Stimulated activated CD8-positive, alpha-beta memory T cell treated with anti-CD3 and anti-CD28 coated beads, Interleukin-4, amount 100 ng/mL, for 24 hours (primary cell): ENCODE data around the gene CD4.
"Not testable (repeated sequence)": the region's sequence is repeated elsewhere in the genome, so short reads cannot be mapped to it uniquely, and the experiment has no call there.

Experiments used
- DNase-seq: peaks from one replicate; pipeline ENCODE4 v3.0.0-alpha.2; 2020; ENCODE audit warnings: low read depth

CD4 gene

DNA sequence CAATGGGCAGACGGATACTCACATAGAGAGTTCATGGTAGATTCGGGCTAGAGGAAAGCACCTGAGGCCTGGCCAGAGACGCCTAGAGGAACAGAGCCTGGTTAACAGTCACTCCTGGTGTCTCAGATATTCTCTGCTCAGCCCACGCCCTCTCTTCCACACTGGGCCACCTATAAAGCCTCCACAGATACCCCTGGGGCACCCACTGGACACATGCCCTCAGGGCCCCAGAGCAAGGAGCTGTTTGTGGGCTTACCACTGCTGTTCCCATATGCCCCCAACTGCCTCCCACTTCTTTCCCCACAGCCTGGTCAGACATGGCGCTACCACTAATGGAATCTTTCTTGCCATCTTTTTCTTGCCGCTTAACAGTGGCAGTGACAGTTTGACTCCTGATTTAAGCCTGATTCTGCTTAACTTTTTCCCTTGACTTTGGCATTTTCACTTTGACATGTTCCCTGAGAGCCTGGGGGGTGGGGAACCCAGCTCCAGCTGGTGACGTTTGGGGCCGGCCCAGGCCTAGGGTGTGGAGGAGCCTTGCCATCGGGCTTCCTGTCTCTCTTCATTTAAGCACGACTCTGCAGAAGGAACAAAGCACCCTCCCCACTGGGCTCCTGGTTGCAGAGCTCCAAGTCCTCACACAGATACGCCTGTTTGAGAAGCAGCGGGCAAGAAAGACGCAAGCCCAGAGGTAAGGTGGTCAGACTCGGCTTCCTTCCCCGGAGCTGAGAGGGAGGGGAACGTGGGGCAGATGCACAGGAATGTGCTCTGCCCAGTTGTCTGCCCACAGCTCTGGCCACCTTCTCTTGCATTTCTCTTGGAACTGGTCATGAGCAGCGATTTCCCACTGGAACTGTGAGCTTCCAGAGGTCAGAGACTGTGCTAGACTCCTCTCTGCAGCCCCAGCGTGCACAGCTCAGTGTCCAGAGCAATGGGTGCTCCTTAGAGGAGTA lies at the start of gene CD4:
Gene CD4 (plus strand): TSS at position 557 of the 953 bp plus-strand sequence. CDS start 10,611 bp downstream, outside the sequence.
- no peak for DNase-seq

GRCh38 chr12:6742080-6742479 lies 47.2 kb upstream of the CD4 start:
- DNase-seq, result not testable (repeated sequence)

- DNase-seq, result no peak
Measured at GRCh38 chr12:6742834-6743233, 46.5 kb upstream of the CD4 start.

GRCh38 chr12:6743300-6743699 lies 46.0 kb upstream of the CD4 start:
- not testable (repeated sequence) for DNase-seq

DNA sequence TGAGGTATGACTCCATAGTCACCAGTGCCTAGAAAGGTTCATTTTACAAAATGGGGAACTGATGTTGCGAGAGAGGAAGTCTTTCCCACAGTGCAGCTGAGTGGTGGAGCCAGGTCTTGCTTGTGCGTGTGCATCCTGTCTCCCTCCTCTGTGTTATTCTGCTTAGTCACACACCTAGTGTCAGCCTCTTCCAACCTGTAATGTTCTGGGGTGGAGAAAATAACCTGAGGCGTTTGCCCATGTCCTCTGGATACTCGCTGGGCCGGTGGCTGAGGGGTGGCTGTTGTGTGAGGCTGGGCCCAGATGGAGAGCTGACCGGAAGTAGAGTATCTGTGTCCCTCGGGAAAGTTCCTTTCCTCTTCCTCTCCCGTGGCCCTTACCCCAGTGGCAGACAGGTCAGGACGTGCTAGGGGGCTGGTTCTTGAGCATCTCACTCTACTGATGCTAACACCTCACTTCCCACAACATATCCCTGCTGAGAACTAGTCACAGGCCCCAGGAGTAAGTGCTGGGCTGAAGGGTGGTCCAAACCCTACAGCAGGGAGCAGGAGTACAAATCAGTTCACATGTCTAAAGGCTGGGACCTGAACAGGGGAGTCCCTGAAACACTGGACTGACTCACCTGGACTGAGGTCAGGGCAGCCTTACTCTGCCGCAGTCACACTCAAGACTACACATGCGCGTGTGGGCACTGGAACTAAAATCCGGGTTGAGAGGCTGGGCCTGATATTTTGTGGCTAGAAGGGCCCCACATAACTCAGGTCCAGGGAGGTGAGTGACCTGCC lies 43.4 kb upstream of the CD4 start:
- no peak for DNase-seq

DNA sequence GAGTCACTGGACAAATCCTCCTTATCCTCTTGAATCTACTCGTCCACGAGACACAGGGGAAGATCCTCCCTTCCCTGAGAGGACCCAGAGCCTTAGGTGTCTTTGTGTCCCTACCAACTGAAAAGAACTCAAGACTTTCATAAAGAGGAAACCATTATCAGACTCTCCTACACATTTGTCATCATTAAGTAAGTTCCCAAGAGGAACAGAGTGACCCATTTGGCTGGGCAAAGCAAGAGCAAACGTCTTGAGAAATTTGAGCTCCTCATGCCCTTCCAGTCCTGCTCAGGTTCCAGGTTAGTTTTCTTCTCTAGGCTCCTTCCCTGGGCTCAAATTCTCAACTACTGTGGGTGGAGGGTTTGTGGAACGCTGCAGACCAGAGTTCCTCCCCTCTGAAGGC lies 42.1 kb upstream of the CD4 start:
- DNase-seq, result no peak

GRCh38 chr12:6748761-6749160 lies 40.6 kb upstream of the CD4 start:
- DNase-seq, result no peak

DNA sequence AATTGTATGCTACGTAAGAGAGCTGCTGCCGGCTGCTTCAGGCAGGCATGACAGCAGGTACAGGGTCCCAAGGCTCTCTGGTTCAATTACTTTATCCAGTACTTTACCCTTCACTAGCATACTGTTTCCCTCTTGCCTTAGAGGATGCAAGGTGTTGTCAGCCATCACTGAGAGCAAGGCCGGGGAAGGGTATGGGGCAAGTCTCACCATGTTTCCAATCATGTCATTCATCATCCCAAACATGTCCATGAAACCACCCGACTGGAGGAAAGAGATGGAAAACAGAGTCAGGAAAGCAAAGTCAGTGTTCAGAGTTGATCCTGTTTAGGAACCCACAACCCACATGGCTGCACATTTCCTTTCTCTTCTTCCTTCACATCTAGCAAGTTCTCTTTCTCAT lies 38.8 kb upstream of the CD4 start:
- no peak for DNase-seq

- no peak for DNase-seq
Measured at GRCh38 chr12:6751767-6752166, 37.6 kb upstream of the CD4 start.

GRCh38 chr12:6752167-6752920 lies 37.0 kb upstream of the CD4 start:
- DNase-seq, result no peak

DNA sequence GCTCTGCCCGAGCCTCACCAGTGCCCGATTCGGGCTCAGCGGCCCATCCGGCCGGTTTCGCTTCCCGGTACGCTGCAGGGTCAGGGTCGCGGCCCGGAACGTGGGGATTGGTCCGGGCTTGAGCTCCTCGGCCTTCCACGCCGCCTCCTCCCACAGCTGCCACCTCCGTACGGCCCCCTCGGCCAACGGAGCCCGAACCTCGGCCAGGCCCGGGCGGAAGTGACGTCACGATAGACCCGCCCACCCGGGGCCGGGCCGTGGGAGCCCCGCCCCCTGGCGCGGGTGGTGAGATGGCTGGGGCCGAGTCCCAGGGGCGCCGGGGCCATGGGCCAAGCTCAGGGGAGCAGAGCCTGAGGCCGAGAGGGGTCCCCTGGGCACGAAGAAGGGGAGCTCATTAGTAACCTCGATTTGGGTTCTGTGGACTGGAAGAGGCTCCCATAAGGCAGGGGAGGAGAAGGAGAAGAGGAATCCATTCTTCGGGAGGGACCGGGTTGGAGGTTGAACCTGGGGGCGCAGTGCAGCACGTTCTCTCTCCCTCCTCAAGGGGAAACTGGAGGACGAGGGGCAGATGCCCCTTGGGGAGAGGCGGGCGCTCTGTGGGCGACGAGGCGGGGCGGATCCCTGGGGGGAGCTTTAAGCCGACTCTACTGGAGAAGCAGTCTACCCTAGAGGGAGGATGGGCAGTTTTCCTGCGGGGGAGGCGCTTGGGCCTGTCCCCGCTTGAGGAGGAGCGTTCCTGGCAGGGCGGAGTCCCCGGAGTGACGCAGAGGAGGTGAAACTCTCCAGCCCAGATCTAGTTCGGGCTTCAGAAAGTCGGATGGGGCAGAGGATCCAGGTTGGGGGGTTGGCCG lies 36.2 kb upstream of the CD4 start, which contains the start of gene MLF2:
Gene MLF2 (minus strand): TSS at position 221 of the 851 bp plus-strand sequence. CDS start 807 bp downstream, outside the sequence.
- DNase-seq, result peak; percentile 97

GRCh38 chr12:6753772-6754356 lies 35.5 kb upstream of the CD4 start:
- DNase-seq, result no peak

DNA sequence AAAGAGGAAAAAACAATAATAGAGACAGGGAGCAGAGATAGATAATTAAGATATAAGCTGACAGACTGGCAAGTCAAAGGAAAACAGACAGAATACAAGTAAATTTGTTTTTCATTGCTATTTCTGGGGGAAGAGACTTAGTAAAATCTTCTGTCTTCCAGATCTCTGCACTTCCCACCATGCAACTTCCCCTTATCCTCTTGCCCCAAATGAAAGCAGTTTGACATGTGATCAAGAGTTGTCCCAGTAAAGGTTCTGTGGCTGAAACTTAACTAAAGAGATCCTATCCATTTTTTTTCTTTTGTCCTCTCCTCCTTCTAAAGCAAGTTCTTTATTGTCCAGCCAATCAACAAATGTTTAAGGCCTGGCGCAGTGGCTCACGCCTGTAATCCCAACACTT lies 34.9 kb upstream of the CD4 start:
- DNase-seq, result no peak

DNA sequence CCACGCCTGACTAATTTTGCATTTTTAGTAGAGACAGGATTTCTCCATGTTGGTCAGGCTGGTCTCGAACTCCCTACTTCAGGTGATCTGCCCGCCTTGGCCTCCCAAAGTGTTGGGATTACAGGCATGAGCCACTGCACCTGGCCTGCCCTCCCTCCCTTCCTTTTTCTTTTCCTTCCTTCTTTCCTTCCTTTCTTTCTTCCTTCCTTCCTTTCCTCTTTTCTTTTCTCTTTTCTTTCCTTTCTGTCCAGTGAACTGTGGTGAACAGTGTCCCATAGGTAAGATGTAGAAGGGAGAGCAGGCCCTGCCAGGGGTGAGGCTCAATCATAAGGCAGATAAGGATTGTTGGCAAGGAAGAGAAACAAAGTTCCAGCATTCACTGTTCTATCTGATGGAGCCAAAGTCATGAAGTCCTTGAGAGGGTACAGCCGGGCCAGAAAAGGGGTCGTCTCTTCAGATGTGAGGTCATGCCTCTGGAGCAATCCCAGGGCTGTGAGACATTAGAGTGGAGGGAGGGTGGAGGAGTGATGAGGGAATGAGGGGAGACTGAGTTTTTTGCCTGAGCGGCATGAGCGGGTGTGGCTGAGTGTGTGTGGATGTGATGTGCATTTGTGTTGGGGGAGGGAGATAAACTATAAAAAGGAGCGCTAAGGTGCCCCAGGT lies 32.2 kb upstream of the CD4 start:
- DNase-seq, result no peak

DNA sequence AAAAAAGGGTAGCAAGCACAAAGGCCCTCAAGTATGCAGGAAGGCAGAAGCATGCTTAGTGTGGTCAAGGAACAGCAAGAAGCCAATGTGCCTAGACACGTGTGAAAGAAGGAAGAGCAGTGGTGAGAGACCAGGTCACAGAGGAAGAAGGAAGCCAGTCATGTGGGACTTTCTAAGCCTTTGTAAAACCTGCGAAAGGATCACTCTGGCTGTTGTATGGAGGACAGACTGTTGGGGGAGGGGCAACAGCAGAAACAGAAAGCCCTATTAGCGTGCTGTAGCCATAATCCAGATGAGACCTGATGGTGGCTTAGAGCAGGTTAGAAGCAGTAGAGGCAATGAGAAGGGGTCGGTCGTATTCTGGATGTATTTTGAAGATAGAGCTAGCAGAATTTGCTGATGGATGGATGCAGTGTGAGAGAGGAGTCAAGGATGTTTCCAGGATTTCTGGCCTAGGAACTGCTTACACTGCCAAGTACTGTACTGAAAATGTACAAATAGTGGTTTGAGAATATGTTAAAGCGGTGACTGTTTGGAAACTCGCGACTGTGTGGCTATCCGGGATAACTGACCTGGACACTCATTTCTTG lies 30.7 kb upstream of the CD4 start:
- DNase-seq, result no peak

- no peak for DNase-seq
Measured at GRCh38 chr12:6759741-6760140, 29.6 kb upstream of the CD4 start.

- DNase-seq, result no peak
Measured at GRCh38 chr12:6763380-6763779, 25.9 kb upstream of the CD4 start.

GRCh38 chr12:6764011-6764828 lies 25.1 kb upstream of the CD4 start:
- no peak for DNase-seq

- DNase-seq, result no peak
Measured at GRCh38 chr12:6765048-6765633, 24.2 kb upstream of the CD4 start.
